GM23338 (cell line): ENCODE measurements around the gene CNTNAP5. TPM values are rescaled to one million over a fixed set of nuclear protein-coding genes. Genes with fewer than 3 reads are reported as not detected.

ENCODE experiments used
- ATAC-seq: fragments of 200-7000 bp; cut with Tn5 transposase; 3 replicates; pipeline ENCODE4 v1.9.1; 2020
- DNase-seq: peaks from one replicate; pipeline ENCODE4 v3.0.0-alpha.2; 2015; ENCODE audit warnings: low spot score
- H2AFZ ChIP-seq: fragments of 200-600 bp; sonication (generic); 2 replicates; pipeline ENCODE4 v1.8.0; 2016; ENCODE audit warnings: antibody characterized with exemption, mild to moderate bottlenecking, moderate library complexity
- H3F3A ChIP-seq: fragments of 200-600 bp; sonication (generic); replicated peaks from 2 replicates; pipeline ENCODE4 v1.8.0; 2017; ENCODE audit warnings: antibody characterized with exemption, mixed run types, low read depth
- H3K27ac ChIP-seq: fragments of 200-600 bp; sonication (generic); 2 replicates; pipeline ENCODE4 v1.6.1; 2016; ENCODE audit warnings: low read depth
- H3K27me3 ChIP-seq: fragments of 200-600 bp; sonication (generic); 2 replicates; pipeline ENCODE4 v1.8.0; 2016; ENCODE audit warnings: mild to moderate bottlenecking, mixed run types, moderate library complexity; ENCODE audit not compliant: insufficient read depth
- H3K36me3 ChIP-seq: fragments of 200-600 bp; sonication (generic); 2 replicates; pipeline ENCODE4 v1.8.0; 2016; ENCODE audit warnings: mild to moderate bottlenecking; ENCODE audit not compliant: insufficient read depth
- H3K4me1 ChIP-seq: fragments of 200-600 bp; sonication (generic); 2 replicates; pipeline ENCODE4 v1.8.0; 2016; ENCODE audit warnings: mild to moderate bottlenecking, moderate library complexity; ENCODE audit not compliant: insufficient read depth
- H3K4me2 ChIP-seq: fragments of 200-600 bp; sonication (generic); 2 replicates; pipeline ENCODE4 v1.7.1; 2017; ENCODE audit warnings: mixed run types
- H3K4me3 ChIP-seq: fragments of 200-600 bp; sonication (generic); 2 replicates; pipeline ENCODE4 v1.6.1; 2016; ENCODE audit warnings: mixed run types
- H3K79me2 ChIP-seq: fragments of 200-600 bp; sonication (generic); replicated peaks from 2 replicates; pipeline ENCODE4 v1.8.0; 2017; ENCODE audit warnings: mild to moderate bottlenecking; ENCODE audit not compliant: insufficient read depth
- H3K9me2 ChIP-seq: fragments of 200-600 bp; sonication (generic); 2 replicates; pipeline ENCODE4 v1.8.0; 2017; ENCODE audit not compliant: insufficient read depth
- H4K20me1 ChIP-seq: fragments of 200-600 bp; sonication (generic); replicated peaks from 2 replicates; pipeline ENCODE4 v1.8.0; 2017; ENCODE audit warnings: mild to moderate bottlenecking; ENCODE audit not compliant: insufficient read depth
- H3K27ac Mint-ChIP-seq: 2 replicates; pipeline ENCODE4 v1.8.0; 2020; ENCODE audit warnings: inconsistent platforms, mild to moderate bottlenecking, moderate library complexity, mixed read lengths
- H3K27me3 Mint-ChIP-seq: 3 replicates; pipeline ENCODE4 v1.8.0; 2022; ENCODE audit warnings: low read depth, mild to moderate bottlenecking, moderate library complexity, mixed read lengths, inconsistent platforms; ENCODE audit not compliant: insufficient read depth, poor library complexity
- H3K36me3 Mint-ChIP-seq: 3 replicates; pipeline ENCODE4 v1.8.0; 2021; ENCODE audit warnings: low read depth, mild to moderate bottlenecking, inconsistent platforms, moderate library complexity, mixed read lengths
- H3K4me1 Mint-ChIP-seq: 3 replicates; pipeline ENCODE4 v1.8.0; 2020; ENCODE audit warnings: mild to moderate bottlenecking, inconsistent platforms, mixed read lengths
- H3K4me3 Mint-ChIP-seq: 3 replicates; pipeline ENCODE4 v1.8.0; 2021; ENCODE audit warnings: moderate library complexity, mild to moderate bottlenecking, inconsistent platforms, mixed read lengths
- H3K9me3 Mint-ChIP-seq: 3 replicates; pipeline ENCODE4 v1.8.0; 2020; ENCODE audit warnings: moderate library complexity, mild to moderate bottlenecking, inconsistent platforms, mixed read lengths
- CREB1 ChIP-seq: fragments of 250-450 bp; sonication (Bioruptor Pico); IDR thresholded peaks from 2 replicates; pipeline ENCODE4 v1.5.0; 2020; ENCODE audit warnings: low read depth, mild to moderate bottlenecking, moderate library complexity
- CTCF ChIP-seq, 2 experiments: fragments of 200-600 bp in 1 of 2; sonication (generic) in 1 of 2; conservative IDR thresholded peaks; 2 replicates each; pipeline versions ENCODE4 v1.5.1 to v1.6.1; 2016 to 2017; ENCODE audit warnings: antibody characterized with exemption in 2 of 2, low read depth in 2 of 2, mild to moderate bottlenecking in 2 of 2, moderate library complexity in 1 of 2
- ETS1 ChIP-seq: IDR thresholded peaks from 2 replicates; pipeline ENCODE4 v1.6.1; 2016; ENCODE audit warnings: antibody characterized with exemption
- EZH2 ChIP-seq: fragments of 200-600 bp; sonication (generic); IDR thresholded peaks from one replicate; pipeline ENCODE4 v1.8.0; 2017; ENCODE audit warnings: antibody characterized with exemption, mild to moderate bottlenecking, low read depth; ENCODE audit not compliant: unreplicated experiment
- EZH2phosphoT487 ChIP-seq: fragments of 200-600 bp; sonication (generic); IDR thresholded peaks from one replicate; pipeline ENCODE4 v1.8.1; 2018; ENCODE audit warnings: antibody characterized with exemption; ENCODE audit not compliant: unreplicated experiment
- JUNB ChIP-seq: IDR thresholded peaks from one replicate; pipeline ENCODE4 v1.6.1; 2016; ENCODE audit warnings: antibody characterized with exemption; ENCODE audit not compliant: unreplicated experiment
- NANOG ChIP-seq: IDR thresholded peaks from 2 replicates; pipeline ENCODE4 v1.6.1; 2016; ENCODE audit warnings: antibody characterized with exemption, borderline replicate concordance
- POLR2AphosphoS5 ChIP-seq: IDR thresholded peaks from 2 replicates; pipeline ENCODE4 v1.6.1; 2016; ENCODE audit warnings: antibody characterized with exemption, low read depth
- REST ChIP-seq: IDR thresholded peaks from one replicate; pipeline ENCODE4 v1.6.1; 2018; ENCODE audit warnings: antibody characterized with exemption; ENCODE audit not compliant: unreplicated experiment
- STAT1 ChIP-seq: IDR thresholded peaks from one replicate; pipeline ENCODE4 v1.6.1; 2016; ENCODE audit warnings: antibody characterized with exemption; ENCODE audit not compliant: unreplicated experiment
- ZNF114 ChIP-seq: fragments of 250-450 bp; sonication (Bioruptor Pico); IDR thresholded peaks from 2 replicates; pipeline ENCODE4 v1.5.0; 2020; ENCODE audit warnings: mild to moderate bottlenecking, moderate library complexity
- ZNF331 ChIP-seq: fragments of 250-450 bp; sonication (Bioruptor Pico); IDR thresholded peaks from 2 replicates; pipeline ENCODE4 v1.5.0; 2020; ENCODE audit warnings: low read depth, mild to moderate bottlenecking, moderate library complexity
- ZNF462 ChIP-seq: fragments of 250-450 bp; sonication (Bioruptor Pico); IDR thresholded peaks from 2 replicates; pipeline ENCODE4 v1.5.0; 2020; ENCODE audit warnings: mild to moderate bottlenecking, moderate library complexity
- polyA plus RNA-seq: library from polyadenylated mRNA; unstranded; fragments of >200 nt; fragmentation: Nextera tagmentation; extraction: Ambion mirVana; gene quantifications from 2 replicates; pipeline ENCODE4 v1.2.1, GENCODE V29; 2016
- total RNA-seq: library from RNA; depleted of rRNA; stranded (reverse); fragments of >200 nt; shearing (Covaris generic); gene quantifications from 2 replicates; pipeline ENCODE4 v1.2.3, GENCODE V29; 2014

CNTNAP5 gene
- total and polyA plus RNA-seq, 2 experiments from 2014 or later: 0.49 to 0.50 TPM

GRCh38 chr2:124395961-124396360 lies 370.9 kb downstream of the CNTNAP5 start:
- no peak for DNase-seq
- Mint-ChIP-seq H3K36me3 (no peaks in the 10 kb centered on the region), H3K9me3 (no peaks in the 10 kb centered on the region; the same call in 2 of the 3 replicates), H3K27me3 (no peaks in the 10 kb centered on the region), H3K4me1 (no peaks in the 10 kb centered on the region), H3K27ac (no peak overlapping the region), H3K4me3 (no peak overlapping the region)
- no peaks in the 10 kb centered on the region for H3K4me1 ChIP-seq
- no peak overlapping the region for H3K4me2 ChIP-seq
- H2AFZ ChIP-seq: 0 out of 2 replicates have a peak overlapping the region, but pooled peaks have one; percentile 5
- no peak for ATAC-seq
- TF ChIP-seq CTCF (conservative IDR thresholded peaks at IDR 0.05; ENCODE audit: low read depth in 2 of 2) (no peak), REST (no peak), ZNF462 (no peak), EZH2phosphoT487 (no peak), NANOG (no peak), CREB1 (CRISPR knock-in tag) (no peak), POLR2AphosphoS5 (no peak), STAT1 (no peak), ETS1 (no peak), ZNF114 (CRISPR knock-in tag) (no peak), JUNB (no peak), EZH2 (no peak), ZNF331 (CRISPR knock-in tag) (no peak)
- H4K20me1 ChIP-seq: no peaks in the 10 kb centered on the region
- H3K9me2 ChIP-seq: no peaks in the 10 kb centered on the region; the same call in 1 of the 2 replicates
- H3K27ac ChIP-seq: no peak overlapping the region
- no peak overlapping the region for H3K4me3 ChIP-seq
- H3F3A ChIP-seq: no peaks in the 10 kb centered on the region
- no peaks in the 10 kb centered on the region for H3K36me3 ChIP-seq
- H3K27me3 ChIP-seq: no peaks in the 10 kb centered on the region
- H3K79me2 ChIP-seq: no peaks in the 10 kb centered on the region
